Measurements from ENCODE around the gene PBLD.

- TF ChIP-seq CTCF (IDR thresholded peaks at IDR 0.05; ENCODE audit: low read depth, low read length), result no peak
- no peak for TF ChIP-seq EZH2phosphoT487 (IDR thresholded peaks at IDR 0.05; ENCODE audit: low read depth)
Measured at GRCh38 chr10:68302871-68303270, 29.9 kb downstream of the PBLD start.

Data from OCI-LY3 (cell line).